Endothelial cell (in vitro differentiated cells): ENCODE results near the gene PCGF3. TPM values are rescaled to one million over a fixed set of nuclear protein-coding genes. Genes with fewer than 3 reads are reported as not detected.

Source experiments
- DNase-seq: peaks from one replicate; pipeline ENCODE4 v3.0.0; 2021; ENCODE audit warnings: low spot score
- H3K27ac Mint-ChIP-seq: one replicate; pipeline ENCODE4 v1.8.0; 2021; ENCODE audit warnings: mixed read lengths, inconsistent platforms; ENCODE audit not compliant: unreplicated experiment
- H3K27me3 Mint-ChIP-seq: one replicate; pipeline ENCODE4 v1.8.0; 2021; ENCODE audit warnings: mild to moderate bottlenecking, moderate library complexity, mixed read lengths, inconsistent platforms; ENCODE audit not compliant: unreplicated experiment
- H3K36me3 Mint-ChIP-seq: one replicate; pipeline ENCODE4 v1.8.0; 2021; ENCODE audit warnings: mild to moderate bottlenecking, low read depth, mixed read lengths, inconsistent platforms; ENCODE audit not compliant: unreplicated experiment
- H3K4me1 Mint-ChIP-seq: one replicate; pipeline ENCODE4 v1.8.0; 2021; ENCODE audit warnings: mild to moderate bottlenecking, mixed read lengths, inconsistent platforms; ENCODE audit not compliant: unreplicated experiment
- H3K4me3 Mint-ChIP-seq: one replicate; pipeline ENCODE4 v1.8.0; 2021; ENCODE audit warnings: mild to moderate bottlenecking, mixed read lengths, inconsistent platforms; ENCODE audit not compliant: unreplicated experiment
- H3K9me3 Mint-ChIP-seq: one replicate; pipeline ENCODE4 v1.8.0; 2021; ENCODE audit warnings: mixed read lengths, inconsistent platforms; ENCODE audit not compliant: unreplicated experiment
- CTCF ChIP-seq: fragments of 200-600 bp; sonication (generic); IDR thresholded peaks from one replicate; pipeline ENCODE4 v1.5.0; 2021; ENCODE audit warnings: antibody characterized with exemption; ENCODE audit not compliant: unreplicated experiment
- total RNA-seq: library from RNA; stranded (reverse); fragmentation: NEBNext Ultra II Directional; extraction: Animal tissue kit (Norgen Biotek cat#: 25700); gene quantifications from one replicate; pipeline ENCODE4 v1.2.1, GENCODE V29; 2021; ENCODE audit not compliant: unreplicated experiment

PCGF3 gene
- total RNA-seq, 1 donor from 2014 or later: 84.5 TPM

GRCh38 chr4:681736-682451 lies 23.7 kb upstream of the PCGF3 start:
- peaks cover 18% of the 10 kb centered on the region for H3K27me3 Mint-ChIP-seq
- no peaks in the 10 kb centered on the region for H3K9me3 Mint-ChIP-seq
- no peak for DNase-seq
- peaks cover 6% of the 10 kb centered on the region for H3K4me1 Mint-ChIP-seq
- H3K27ac Mint-ChIP-seq: no peak overlapping the region
- H3K4me3 Mint-ChIP-seq: no peak overlapping the region
- TF ChIP-seq CTCF: no peak
- H3K36me3 Mint-ChIP-seq: peaks cover 8% of the 10 kb centered on the region

- peaks cover 8% of the 10 kb centered on the region for H3K36me3 Mint-ChIP-seq
- H3K9me3 Mint-ChIP-seq: no peaks in the 10 kb centered on the region
- H3K4me3 Mint-ChIP-seq: no peak overlapping the region
- peaks cover 16% of the 10 kb centered on the region for H3K27me3 Mint-ChIP-seq
- no peak for DNase-seq
- H3K4me1 Mint-ChIP-seq: peaks cover 7% of the 10 kb centered on the region
- no peak for TF ChIP-seq CTCF
- no peak overlapping the region for H3K27ac Mint-ChIP-seq
These were observed 23.0 kb upstream of the PCGF3 start for GRCh38 chr4:682490-683172.

GRCh38 chr4:683247-683897 lies 22.3 kb upstream of the PCGF3 start:
- no peak overlapping the region for H3K4me3 Mint-ChIP-seq
- H3K36me3 Mint-ChIP-seq: peaks cover 8% of the 10 kb centered on the region
- no peak for DNase-seq
- peaks cover 14% of the 10 kb centered on the region for H3K27me3 Mint-ChIP-seq
- H3K4me1 Mint-ChIP-seq: peaks cover 9% of the 10 kb centered on the region
- H3K27ac Mint-ChIP-seq: no peak overlapping the region
- no peak for TF ChIP-seq CTCF
- H3K9me3 Mint-ChIP-seq: no peaks in the 10 kb centered on the region

- Mint-ChIP-seq H3K4me3 (no peak overlapping the region), H3K4me1 (peaks cover 9% of the 10 kb centered on the region), H3K27me3 (peaks cover 14% of the 10 kb centered on the region), H3K36me3 (peaks cover 8% of the 10 kb centered on the region), H3K27ac (no peak overlapping the region), H3K9me3 (no peaks in the 10 kb centered on the region)
- DNase-seq: peak; percentile 77
- TF ChIP-seq CTCF: peak; percentile 81
These were observed 21.5 kb upstream of the PCGF3 start for GRCh38 chr4:683982-684622.
